Anterior cingulate cortex (tissue), 58 donors: Measurements from ENCODE around the gene NANOS2.

Experiments
- DNase-seq, 58 donors: peaks; one replicate each; lab custom pipeline; 2025; lab: John Stamatoyannopoulos, UW

The NANOS2 gene

DNA sequence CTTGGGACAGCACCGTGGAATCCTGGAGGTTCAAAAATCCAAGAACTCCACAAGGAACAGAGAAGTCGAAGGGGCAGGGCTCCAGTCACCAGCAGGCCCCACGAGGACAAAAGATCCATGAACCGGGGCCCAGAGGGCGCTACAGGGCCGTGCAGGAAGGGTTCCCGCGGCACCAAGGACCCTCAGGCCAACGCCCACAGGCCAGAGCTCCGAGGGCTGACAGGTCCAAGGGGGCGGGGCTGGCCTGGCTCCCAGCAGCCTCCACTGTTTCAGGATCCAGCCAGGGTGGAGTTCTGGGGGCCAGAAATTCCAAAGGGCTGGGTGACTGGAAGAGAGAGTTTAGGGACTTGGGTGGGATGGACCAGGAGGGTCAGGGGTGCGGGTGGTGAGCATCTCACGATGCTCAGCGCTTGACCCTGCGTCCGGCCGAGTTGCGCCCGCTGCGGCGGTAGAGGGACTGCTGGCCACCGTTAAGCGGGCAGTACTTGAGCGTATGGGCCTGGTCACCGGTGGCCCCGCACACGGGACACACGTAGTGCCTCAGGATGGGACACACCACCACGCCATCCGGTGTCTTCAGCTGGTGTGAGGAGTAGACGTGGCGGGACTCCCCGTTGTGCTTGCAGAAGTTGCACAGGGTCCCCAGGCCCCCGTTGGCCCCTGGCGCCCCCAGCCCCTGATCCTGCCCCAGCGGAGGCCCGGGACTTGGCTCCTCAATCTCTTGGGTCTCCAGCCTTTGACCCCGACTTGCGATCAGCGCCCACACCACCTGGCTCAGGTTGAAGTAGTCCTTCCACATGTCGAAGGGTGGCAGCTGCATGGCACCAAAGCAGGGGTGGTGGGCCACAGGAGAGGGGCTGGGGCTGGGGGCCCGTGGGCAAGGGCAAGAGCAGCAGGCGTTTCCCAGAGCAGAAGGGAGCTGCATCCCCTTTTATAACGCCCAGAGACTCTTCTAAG lies at the start of gene NANOS2:
Gene NANOS2 (minus strand): TSS at position 905 of the 957 bp plus-strand sequence. CDS start 85 bp downstream, at position 820.
- peak in 1 of 58 donors; percentile 6 for DNase-seq

DNA sequence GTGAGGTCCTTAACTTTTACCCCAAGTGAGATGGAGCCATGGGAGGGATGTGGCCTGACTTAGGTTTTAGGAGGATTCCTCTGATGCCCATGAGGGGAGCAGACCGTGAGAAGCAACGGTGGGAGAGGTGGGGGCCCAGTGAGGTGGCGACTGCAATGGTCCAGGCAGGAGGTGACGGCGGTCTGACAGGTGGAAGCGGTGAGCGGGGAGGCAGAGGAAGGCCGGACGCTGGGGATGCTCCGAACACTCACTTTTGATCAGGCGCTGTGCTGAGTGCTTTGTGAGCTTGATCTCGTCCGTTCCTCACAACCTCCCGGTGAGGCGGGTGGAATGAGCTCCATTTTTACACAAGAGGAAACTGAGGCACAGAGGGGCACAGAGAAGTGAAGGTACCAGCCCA lies 47.4 kb upstream of the NANOS2 start:
- no peak for DNase-seq

- peak in 6 of 58 donors; percentile 7 to 62 (median 28) for DNase-seq
These were observed 46.1 kb upstream of the NANOS2 start for GRCh38 chr19:45960595-45961235.

DNA sequence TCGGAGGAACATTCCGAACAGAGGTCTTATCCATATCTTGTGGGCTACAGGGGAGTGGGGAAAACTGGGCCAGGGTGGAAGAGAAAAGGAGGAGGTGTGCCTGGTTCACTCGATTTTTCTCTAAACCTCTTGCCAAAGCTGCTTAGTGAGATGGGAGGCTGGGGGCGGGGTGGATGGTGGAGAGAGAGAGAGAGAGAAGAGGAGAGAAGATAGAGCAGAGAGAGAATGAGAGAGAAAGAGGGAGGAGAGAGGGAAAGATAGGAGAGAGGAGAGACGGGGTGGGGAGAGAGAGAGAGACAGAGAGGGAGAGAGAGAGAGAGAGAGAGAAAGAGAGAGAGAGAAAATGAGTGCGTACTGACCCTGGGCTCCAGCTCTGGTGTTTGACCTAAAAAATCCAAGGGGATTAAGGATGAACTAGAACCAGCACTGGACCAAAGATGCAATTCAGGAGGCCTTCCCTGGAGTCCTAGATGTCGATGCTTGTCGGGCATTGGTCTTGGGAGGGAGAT lies 45.0 kb upstream of the NANOS2 start:
- DNase-seq: peak in 4 of 58 donors; percentile 14 to 42 (median 20)

DNA sequence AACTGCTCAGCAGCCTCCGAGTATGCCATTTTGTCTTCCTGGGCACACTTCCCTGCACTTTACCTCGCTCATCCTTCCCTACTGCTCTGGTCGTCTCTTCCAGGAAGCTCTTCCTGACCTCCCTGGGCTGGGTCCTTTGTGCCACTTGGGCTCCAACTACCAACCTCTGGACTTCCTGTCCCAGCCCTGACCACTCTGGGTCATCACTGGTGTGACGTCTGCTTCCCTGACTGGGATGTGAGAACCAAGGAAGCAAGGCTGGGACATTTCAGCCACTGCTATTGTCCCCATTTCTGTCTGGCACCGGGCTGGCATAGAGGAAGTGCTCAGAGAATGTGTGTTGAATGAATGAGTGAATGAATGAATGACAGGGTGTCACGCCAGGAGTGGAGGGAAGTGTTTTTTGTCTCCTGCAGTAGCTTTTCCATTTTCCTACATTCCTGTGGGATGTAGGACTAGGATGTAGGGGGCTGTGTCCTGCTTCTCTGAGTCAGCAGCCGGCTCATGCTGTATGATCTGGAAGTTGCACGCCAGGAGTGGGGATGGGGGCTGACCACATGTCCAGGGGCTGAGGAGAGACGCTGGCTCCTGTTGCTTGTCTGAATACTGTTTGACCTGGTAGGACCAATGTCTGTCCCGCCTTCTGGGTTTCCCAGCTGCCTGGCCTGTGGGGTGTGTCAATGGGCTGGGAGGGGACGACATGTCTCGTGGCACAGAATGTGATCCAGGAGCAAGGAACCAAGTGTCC lies 44.4 kb upstream of the NANOS2 start:
- DNase-seq: peak in 1 of 58 donors; percentile 40

DNA sequence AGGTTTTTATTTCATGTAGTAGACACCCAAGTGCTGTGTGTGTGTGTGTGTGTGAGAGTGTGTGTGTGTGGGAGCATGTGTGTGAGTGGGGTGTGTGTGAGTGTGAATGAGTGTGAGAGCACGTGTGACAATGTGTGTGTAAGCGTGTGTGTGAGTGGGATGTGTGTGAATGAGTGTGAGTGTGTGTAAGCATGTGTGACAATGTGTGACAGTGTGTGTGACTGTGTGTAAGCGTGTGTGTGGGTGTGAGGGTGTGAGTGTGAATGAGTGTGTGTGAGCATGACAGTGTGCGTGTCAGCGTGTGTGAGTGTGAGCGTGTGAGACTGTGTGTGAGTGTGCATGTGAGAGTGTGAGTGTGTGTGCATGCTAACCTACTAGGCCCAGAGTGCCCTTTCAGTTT lies 43.7 kb upstream of the NANOS2 start:
- no peak for DNase-seq

- peak in 51 of 58 donors; percentile 12 to 85 (median 65) for DNase-seq
These were observed 41.5 kb upstream of the NANOS2 start for GRCh38 chr19:45955905-45956608.

- peak in 28 of 58 donors; percentile 9 to 64 (median 36) for DNase-seq
These were observed 39.6 kb upstream of the NANOS2 start for GRCh38 chr19:45954156-45954555.

DNA sequence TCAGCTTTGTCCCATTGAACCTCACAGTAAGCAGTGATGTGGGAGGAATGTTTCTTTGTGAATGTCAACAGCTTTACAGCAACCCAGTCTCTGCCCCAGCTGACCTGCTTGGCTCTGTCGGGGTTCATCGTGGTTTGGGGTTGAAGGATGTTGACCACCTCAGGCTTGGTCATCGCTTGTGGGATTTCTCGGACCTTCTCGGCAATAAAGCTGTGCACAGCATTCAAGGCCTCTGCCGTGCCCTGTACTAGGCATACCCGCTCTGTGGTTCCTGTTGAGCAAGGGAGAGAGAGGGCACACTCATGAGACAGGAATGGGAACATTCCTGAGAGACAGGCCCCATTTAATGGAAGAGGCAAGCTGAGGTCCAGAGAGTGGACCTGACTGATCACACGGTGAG lies 39.1 kb upstream of the NANOS2 start:
- no peak for DNase-seq

- peak in 10 of 58 donors; percentile 7 to 42 (median 27) for DNase-seq
These were observed 38.3 kb upstream of the NANOS2 start for GRCh38 chr19:45952686-45953505.

DNA sequence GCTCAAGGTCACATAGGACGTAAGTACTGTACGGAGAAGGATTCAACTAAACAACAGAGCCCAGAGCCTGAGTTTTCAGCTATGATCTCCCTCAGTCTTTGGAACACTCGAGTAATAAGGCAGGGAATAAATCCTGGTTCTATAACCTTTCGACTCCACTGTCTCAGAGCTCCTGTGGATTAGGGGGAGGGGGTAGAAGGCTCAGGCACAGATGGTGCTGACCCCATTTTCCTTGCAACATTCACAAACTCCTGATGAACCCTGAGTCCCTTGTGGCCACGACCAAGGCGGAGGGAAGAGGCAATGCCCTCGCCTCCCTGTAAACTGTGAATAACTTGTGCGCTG lies 37.7 kb upstream of the NANOS2 start:
- DNase-seq: no peak

- no peak for DNase-seq
These were observed 33.3 kb upstream of the NANOS2 start for GRCh38 chr19:45947926-45948325.

DNA sequence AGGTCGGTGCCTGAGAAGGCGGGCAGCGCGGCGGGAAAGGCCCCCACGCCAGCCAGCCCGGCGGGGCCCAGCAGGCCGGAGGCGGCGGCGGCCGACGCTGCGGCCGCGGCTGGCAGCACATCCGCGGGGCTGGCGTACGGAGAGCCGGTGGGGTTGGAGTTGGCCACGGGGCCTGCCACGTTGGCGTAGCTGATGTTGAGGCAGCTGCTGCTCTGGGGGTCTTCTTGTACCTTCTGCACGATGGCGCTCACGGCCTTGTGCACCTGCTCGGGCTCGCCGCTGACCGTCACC lies 25.9 kb upstream of the NANOS2 start:
- no peak for DNase-seq

- no peak for DNase-seq
These were observed 25.4 kb upstream of the NANOS2 start for GRCh38 chr19:45939792-45940514.

GRCh38 chr19:45938733-45939319 lies 24.2 kb upstream of the NANOS2 start:
- DNase-seq: no peak

GRCh38 chr19:45935267-45935666 lies 20.7 kb upstream of the NANOS2 start:
- no peak for DNase-seq

DNA sequence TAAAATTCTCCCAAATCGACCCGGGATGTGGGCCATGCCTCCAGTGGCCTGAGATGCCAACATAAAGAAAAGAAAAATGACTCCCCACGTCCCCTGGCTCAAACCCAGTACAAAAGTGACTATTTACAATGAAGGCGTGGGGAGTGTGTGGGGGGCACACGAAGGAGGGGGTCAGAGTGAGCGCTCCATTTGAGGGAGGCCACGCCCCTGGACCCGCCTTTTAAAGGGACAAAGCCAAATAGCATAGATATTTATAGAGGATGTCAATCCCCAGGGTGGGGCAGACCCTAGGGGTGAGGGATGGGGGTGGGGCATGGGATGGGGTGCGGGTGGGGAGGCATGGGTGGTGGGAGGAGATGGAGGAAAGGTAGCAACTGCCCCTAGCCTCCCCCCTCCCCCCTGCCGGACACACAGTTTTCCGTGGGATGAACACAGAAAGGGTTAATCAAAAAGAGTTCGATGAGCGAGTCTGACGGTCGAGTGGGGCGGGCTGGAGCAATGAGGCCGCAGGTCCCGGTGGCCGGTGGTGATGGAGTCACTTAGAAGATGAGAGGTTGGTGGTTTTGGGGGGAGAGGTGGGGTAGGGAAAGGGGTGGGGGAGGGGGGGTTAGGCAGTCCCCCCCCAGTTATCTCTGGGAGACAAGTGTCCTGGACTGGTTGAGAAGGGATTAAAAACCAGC lies 20.1 kb upstream of the NANOS2 start:
- no peak for DNase-seq

DNA sequence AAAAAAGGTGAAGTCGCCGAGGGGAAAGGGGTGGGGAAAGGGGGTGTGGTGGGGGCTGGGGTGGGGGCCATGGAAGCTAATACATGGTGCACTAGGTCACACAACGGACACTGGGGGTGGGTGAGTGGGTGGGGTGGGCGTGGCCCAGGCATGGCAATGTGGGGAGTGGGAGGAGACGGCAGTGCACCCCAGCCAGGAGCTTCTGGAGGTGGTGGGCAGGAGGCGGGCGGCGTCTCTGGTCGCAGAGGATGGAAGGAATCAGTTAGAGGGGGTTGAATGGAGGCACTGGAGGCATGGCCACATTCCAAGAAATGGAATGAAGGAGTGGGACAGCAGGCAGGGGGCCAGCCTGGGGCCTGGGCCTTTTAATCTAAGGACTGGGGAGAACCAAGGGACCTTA lies 19.2 kb upstream of the NANOS2 start:
- DNase-seq: no peak
